HG03159 (cell line): ENCODE data around the gene HMGN4.
"Not testable (repeated sequence)": the region's sequence is repeated elsewhere in the genome, so short reads cannot be mapped to it uniquely, and the experiment has no call there.

ENCODE experiments used
- ATAC-seq: cut with Tn5 transposase; IDR thresholded peaks from one replicate; pipeline ENCODE4 v1.9.1; 2021; ENCODE audit warnings: mild to moderate bottlenecking, moderate library complexity; ENCODE audit not compliant: unreplicated experiment

Gene HMGN4

GRCh38 chr6:26522486-26523228, 15.5 kb upstream of the HMGN4 start:
- not testable (repeated sequence) for ATAC-seq

DNA sequence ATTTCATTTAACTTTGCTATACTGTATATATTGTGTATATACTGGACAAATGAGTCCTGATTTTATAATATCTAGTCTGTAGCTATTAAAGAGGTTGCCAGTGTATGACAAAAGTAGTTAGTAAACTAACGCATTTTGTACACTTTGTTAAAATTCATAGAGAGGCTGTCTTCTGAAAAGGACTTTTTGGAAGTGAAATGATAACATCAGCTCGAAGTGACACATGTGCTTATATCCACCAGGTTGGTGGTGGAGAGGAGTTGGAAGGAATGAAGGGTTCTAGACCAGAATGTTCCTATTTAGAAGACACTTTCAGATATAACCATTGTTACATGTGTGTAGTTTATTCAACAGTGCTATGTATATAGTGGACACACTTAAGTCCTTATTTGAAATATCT, 13.9 kb upstream of the HMGN4 start:
- ATAC-seq = not testable (repeated sequence)

DNA sequence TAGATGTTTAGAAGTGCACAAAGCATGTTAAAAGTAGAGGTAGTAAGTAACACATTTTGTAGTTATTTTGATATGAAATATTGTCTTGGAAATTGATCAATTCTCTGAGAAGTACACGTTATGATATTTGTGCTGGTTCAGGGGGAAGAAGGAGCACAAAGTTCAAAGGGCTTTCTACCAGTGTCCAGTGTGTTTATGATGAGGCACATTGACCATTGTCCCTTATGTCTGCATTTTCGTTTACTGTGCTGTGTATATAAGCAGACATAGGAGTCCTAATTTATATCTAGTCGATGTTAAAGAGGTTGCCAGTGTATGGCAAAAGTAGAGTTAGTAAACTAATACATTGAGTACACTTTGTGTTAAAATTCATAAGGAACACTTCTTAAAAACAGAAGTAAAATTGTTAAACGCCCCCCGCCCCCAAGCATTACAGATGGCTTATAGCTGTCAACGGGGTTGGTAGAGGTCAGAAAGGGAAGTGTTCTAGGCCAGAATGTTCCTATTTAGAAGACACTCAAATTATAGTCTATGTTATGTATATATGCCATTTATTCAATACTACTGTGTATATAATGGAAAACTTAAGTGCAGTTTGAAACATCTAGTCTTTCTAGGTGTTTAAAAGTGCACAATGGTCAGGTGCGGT, 13.3 kb upstream of the HMGN4 start:
- no peak for ATAC-seq

DNA sequence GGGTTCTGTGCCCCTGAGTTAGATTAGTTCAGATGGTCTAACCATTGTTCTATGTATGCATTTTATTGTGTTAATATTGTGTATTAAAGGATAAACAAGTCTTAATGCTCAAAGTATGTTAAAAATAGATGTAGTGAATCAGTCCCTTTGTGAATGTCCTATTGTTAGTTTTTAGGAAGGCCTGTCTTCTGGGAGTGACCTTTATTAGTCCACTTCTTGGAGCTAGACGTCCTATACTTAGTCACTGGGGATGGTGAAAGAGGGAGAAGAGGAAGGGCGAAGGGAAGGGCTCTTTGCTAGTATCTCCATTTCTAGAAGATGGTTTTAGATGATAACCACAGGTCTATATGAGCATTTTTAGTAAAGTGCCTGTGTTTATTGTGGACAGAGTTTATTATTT, 12.3 kb upstream of the HMGN4 start:
- ATAC-seq = no peak

DNA sequence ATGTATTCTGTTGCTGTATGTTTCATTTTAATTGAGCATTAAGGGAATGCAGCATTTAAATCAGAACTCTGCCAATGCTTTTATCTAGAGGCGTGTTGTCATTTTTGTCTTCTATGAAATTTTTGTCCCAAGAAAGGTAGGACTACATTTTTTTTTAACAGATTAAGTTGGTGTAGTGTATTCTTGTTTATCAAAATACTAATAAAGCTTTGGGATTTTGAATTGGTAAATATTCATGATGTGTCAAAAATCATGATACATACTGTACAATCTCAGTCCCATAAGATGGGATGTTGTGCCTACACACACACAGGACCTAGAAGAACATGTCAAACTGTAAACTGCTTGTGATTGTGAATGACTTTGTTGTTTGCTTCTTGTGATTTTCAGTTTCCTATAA, 11.2 kb upstream of the HMGN4 start:
- no peak for ATAC-seq

DNA sequence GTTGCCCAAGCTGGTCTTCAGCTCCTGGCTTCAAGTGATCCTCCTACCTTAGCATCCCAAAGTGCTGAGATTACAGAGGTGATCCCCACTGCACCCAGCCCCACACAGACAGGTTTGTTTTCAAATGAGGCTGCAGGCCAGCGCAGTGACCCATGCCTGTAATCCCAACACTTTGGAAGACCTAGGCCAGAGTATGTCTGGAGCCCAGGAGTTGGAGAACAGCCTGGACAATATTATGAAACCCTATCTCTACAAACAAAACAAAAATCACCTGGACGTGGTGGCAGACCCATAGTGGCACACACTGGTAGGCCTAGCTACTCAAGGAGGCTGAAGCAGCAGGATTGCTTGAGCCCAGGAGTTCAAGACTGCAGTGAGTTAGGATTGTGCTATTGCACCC, 8.0 kb upstream of the HMGN4 start:
- ATAC-seq = no peak

DNA sequence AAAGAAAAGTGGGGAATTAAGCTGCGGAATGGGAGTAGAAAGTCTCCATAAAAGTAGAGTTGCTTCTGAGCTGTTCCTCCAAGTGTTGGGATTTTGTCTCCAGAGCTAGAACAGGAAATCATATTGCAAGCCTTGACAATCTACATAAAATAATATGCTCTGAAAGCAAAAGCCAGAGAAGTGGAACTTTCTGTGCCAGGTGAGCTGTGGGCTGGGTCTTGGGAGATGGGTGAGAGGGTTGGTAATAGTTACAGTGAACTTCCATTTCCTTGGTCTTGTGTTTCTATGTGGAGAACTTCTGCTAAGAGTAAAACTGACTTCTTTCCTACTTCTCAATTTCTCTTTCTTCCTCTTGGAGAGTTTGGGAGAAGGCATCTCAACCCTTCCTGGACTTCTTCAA, 6.3 kb upstream of the HMGN4 start:
- ATAC-seq = no peak

- no peak for ATAC-seq
Measured at GRCh38 chr6:26532699-26533531, 5.3 kb upstream of the HMGN4 start.

GRCh38 chr6:26533532-26533931, 4.6 kb upstream of the HMGN4 start:
- ATAC-seq = no peak

DNA sequence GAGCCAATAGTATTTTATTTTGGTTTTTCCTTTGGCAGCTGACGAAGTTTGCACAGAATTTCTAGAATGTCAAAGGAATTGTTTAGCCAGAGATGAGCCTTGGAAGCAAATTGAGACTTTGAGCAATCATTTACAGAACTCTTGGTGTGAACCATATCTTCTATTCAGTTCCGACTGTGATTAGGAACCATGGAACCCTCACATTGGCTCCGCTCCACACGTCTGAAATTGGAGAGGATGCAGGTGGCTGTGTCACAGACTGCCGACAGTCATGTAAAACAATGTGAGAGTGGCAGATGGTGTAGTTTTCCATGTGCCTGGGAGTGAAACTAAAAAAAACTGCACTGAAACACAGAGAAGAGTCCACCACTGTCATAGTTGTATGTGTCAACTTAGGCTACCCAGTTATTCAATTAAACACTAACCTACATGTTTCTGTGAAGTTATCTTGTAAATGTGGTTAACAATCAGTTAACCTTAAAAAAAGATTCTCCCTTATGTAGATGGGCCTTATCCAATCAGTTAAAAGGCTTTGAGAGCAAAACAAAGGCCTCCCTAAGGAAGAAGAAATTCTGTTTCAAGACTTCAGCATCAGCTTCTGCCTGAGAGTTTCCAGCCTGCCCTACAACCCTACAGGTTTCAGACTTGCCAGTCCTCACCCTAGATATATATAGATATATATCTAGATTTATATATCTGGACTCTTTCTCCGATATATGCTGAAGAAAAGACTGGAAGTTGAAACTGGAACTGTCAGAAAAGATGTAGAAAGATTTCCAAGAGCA, 3.3 kb upstream of the HMGN4 start:
- ATAC-seq = no peak

- no peak for ATAC-seq
Measured at GRCh38 chr6:26536571-26537159, 1.5 kb upstream of the HMGN4 start.

DNA sequence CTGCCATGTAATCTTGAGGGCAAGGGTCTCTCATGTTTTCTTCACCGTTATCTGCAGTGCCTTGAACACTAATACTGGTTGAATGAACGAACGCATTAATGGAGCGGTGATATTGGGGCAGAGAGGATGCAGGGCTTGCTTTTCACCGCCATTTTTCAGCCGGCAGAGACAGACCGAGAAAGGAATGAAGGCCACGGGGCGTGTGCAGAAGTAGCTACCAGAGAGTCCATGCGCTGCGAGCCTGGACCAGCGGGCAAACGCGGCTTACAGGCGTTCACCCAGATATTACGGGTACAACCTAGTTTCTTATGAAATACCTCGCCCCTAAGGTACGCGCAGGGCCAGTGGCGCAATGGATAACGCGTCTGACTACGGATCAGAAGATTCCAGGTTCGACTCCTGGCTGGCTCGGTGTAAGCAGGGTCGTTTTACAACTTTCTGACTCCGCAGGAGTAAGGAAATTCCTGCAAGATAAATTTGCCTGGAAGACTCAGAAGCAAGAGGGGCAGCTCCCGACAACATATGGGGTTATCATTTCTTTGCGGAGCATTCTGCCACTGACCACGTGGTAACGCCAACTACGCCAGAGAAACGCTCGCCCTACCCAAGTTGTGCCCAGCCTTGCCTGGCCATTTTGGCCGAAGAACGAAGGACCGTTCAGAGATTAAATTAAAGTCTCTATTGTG, 863 bp upstream of the HMGN4 start:
- peak; percentile 41 for ATAC-seq

DNA sequence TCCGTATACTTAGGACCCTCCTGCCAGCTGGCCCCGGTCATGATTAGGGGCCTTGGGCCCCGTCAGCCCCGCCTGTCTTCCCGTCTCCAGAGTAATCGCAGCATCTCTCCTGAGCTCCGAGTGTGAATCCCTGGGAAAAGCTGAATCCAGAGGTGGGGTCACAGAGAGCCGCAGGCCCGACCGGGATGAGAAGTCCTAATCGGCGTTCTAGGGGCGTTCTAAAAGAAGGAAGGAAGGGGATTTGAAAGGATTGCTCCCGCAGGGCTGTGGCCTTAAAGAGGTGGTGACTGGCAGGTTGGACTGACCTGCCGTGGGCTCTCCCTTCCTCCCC, 371 bp downstream of the HMGN4 start:
- ATAC-seq = no peak

- no peak for ATAC-seq
Measured at GRCh38 chr6:26539071-26539615, 977 bp downstream of the HMGN4 start.

- ATAC-seq = no peak
Measured at GRCh38 chr6:26541579-26541978, 3.4 kb downstream of the HMGN4 start.

DNA sequence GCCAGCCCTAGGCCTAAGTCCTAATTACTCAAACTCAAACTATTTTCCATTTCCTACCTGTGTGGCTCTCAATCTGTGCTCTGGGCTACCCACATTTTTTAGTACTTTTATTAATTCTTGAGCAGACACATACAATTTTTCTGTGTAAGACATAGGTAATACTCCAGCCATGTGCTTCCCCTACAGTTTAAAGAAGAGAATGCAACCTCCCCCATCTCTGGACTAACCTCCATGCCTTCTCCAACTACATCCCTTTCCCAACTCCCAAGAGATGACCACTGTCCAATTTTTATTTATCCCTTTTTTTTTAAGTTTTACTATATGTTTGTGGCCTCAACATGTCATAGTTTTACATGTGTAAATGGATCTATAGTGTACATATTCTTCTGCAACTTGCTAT, 5.8 kb downstream of the HMGN4 start:
- no peak for ATAC-seq

- ATAC-seq = no peak
Measured at GRCh38 chr6:26544473-26544872, 6.3 kb downstream of the HMGN4 start.

- no peak for ATAC-seq
Measured at GRCh38 chr6:26545627-26546026, 7.5 kb downstream of the HMGN4 start.

- not testable (repeated sequence) for ATAC-seq
Measured at GRCh38 chr6:26547363-26547762, 9.2 kb downstream of the HMGN4 start.
